Stomach (tissue), 4 donors: ENCODE data around the gene EFEMP1.

Experiments
- CTCF ChIP-seq, 7 experiments: fragments of 450-650 bp in 4 of 7; fragments of 200-600 bp in 3 of 7; sonication (generic) in 3 of 7; IDR thresholded peaks; one replicate each; pipeline ENCODE4 v1.5.1; 2016 to 2019; ENCODE audit warnings: antibody characterized with exemption in 7 of 7, control low read depth in 2 of 7, mild to moderate bottlenecking in 1 of 7
- EP300 ChIP-seq: sonication (generic); formaldehyde crosslinking; IDR thresholded peaks from one replicate; pipeline ENCODE4 v1.6.1; 2017; ENCODE audit warnings: antibody characterized with exemption
- POLR2A ChIP-seq, 4 donors: fragments of 450-650 bp; IDR thresholded peaks; one replicate each; pipeline ENCODE4 v1.6.1; 2016; ENCODE audit warnings: antibody characterized with exemption in 4 of 4, control low read depth in 2 of 4, mild to moderate bottlenecking in 1 of 4, moderate library complexity in 1 of 4
- POLR2AphosphoS5 ChIP-seq, 3 donors: sonication (generic); formaldehyde crosslinking; IDR thresholded peaks; one replicate each; pipeline ENCODE4 v1.6.1; 2016; ENCODE audit warnings: antibody characterized with exemption in 3 of 3

- TF ChIP-seq EP300 = no peak
- TF ChIP-seq CTCF (IDR thresholded peaks at IDR 0.05) = no peak
- no peak for TF ChIP-seq POLR2A (IDR thresholded peaks at IDR 0.05)
- no peak for TF ChIP-seq POLR2AphosphoS5 (IDR thresholded peaks at IDR 0.05)
Observed at GRCh38 chr2:55926246-55926645, 2.7 kb upstream of the EFEMP1 start.
